GM21825 (cell line): Measurements from ENCODE around the gene LBHD2.

Source experiments
- ATAC-seq: cut with Tn5 transposase; IDR thresholded peaks from one replicate; pipeline ENCODE4 v1.9.1; 2021; ENCODE audit warnings: mild to moderate bottlenecking, moderate library complexity; ENCODE audit not compliant: unreplicated experiment

The LBHD2 gene

GRCh38 chr14:103089386-103090335 is 5.7 kb downstream of the LBHD2 start:
- ATAC-seq, result no peak

- no peak for ATAC-seq
Observed at GRCh38 chr14:103090481-103091020, 6.5 kb downstream of the LBHD2 start.

- ATAC-seq, result peak; percentile 51
Observed at GRCh38 chr14:103091041-103091882, 7.3 kb downstream of the LBHD2 start.

DNA sequence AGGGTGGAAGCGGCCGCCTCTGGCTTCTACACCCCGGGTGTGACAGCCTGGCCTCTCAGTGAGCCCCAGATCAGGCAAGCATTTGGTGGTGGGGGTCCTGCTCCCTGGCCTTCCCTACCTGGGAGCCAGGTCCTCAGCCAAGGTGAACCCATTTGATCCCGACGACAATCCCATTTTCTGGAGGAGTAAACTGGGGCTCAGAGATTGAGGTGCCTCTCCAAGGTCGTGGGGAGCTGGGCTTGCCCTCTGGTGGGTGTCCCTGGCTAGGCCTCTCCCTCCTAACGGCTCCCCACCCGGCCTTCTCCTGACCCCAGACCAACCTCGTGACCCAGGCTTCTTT is 7.8 kb downstream of the LBHD2 start:
- ATAC-seq, result no peak

DNA sequence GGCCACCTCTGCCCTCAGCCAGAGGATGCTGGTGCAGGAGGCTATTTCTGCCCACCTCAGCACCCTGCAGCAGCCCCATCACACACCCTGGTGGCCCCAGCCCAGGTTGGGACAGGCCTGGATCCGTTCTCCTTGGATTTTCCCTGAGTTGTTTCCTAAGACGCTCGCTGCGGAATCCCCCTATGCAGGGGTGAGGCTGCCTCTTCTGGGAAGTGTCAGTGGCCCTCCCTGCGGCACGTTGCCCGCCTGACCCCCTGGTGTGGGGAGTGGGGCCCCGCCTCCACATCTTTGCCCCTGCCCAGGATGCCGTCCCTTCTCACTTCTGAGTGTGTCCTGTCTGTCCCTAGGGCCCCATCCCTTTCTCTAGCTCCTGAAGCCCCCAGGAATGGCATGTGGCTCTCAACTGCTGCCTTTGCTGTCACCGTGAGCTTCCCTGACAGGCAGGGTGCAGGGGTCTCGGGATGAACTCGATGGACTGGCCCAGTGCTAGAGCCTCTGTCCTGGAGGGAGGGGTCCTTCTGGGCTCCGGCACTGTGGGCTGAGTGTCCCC is 9.9 kb downstream of the LBHD2 start:
- no peak for ATAC-seq

DNA sequence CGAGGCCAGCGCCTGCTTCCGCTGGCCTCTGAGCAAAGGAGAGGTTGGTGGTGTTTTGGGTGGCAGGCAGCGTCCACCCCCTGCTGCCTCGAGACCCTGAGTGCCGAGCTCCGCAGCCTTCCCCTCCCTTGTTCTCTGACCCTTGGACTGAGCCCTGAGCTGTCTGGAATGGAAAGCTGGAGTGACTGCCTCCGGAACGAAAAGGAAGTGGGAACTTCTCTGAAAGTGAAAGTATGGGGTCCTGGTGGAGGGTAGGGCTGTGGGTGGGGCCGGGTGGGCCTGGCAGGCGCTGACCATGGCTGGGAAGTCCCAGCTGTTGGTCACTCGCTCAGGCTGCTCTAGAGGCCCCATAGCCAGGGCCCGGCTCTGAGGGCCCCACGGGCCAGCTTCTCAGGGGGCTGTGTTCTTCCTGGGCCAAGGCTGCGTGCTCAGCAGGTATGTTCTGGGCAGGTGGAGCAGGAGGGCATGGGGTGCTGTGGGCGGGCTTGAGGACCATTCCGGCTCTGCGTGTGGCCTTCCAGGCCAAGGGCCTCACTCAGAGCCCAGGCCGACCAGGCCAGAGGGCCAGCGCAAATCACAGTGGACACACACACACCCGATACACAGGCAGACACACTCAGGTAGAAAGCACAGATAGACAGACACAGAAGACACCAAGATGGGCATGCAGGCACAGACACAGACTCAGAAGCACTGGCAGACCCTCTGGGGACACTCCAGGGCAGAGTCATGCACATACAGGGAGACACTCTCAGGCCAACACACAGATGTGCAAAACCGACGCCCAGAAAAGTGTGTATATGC is 10.6 kb downstream of the LBHD2 start, which contains the start of gene EXOC3L4:
TSS of gene EXOC3L4 (plus strand) at position 320 of the 804 bp plus-strand sequence. CDS start 5,495 bp downstream, outside the sequence.
- no peak for ATAC-seq

GRCh38 chr14:103095210-103095778 is 11.3 kb downstream of the LBHD2 start:
- no peak for ATAC-seq

- no peak for ATAC-seq
Observed at GRCh38 chr14:103096387-103096786, 12.4 kb downstream of the LBHD2 start.

- ATAC-seq, result no peak
Observed at GRCh38 chr14:103097244-103097993, 13.4 kb downstream of the LBHD2 start.

DNA sequence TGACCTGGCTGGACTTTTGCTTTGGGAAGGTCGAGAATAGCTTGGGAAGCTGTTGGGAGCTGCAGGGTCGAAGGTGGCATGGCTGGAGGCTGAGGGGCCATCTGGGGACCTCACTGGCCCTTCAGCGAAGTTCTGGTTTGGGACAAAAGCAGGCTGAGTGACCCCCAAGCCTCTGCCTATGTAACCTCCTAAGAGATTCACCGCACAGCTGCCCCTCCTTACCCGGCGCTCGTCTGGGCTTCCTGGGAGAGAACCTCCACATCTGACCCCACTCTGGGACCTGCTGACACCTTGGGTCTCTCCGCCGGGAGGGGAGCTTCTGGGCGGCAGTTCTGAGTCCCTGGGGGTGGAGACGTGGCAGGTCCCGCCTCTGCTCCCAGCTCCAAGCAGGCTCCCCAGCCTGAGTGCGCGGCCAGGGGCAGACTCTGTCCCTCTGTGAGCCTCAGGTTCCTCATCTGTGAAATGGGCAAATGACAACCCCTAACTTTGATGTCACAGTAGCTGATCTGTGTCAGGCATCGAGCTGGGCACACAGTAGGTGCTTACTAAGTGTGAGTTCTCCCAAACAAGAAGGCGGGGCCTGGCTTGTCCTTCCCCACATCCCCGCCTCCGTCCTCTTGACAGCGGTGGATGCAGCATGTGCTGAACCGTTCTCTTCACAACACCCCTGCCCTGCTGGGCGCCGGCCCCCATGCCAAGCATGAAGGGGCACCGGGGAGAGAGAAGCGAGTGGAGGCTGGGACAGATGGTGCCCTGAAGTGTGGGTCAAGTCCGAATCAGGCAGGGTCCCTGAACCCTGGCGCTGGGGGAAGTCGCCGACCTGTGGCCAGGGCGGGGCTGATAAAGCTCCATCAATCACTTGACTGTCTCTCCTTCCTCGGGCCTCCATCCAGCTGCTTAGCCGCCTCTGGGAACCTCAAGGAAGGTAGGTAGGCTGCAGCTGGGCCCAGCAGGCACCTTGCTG is 14.3 kb downstream of the LBHD2 start:
- ATAC-seq, result no peak

- ATAC-seq, result no peak
Observed at GRCh38 chr14:103099081-103099732, 15.2 kb downstream of the LBHD2 start.

GRCh38 chr14:103099733-103100280 is 15.8 kb downstream of the LBHD2 start:
- ATAC-seq, result no peak

GRCh38 chr14:103100281-103101121 is 16.5 kb downstream of the LBHD2 start:
- no peak for ATAC-seq

GRCh38 chr14:103101257-103101962 is 17.4 kb downstream of the LBHD2 start:
- no peak for ATAC-seq

DNA sequence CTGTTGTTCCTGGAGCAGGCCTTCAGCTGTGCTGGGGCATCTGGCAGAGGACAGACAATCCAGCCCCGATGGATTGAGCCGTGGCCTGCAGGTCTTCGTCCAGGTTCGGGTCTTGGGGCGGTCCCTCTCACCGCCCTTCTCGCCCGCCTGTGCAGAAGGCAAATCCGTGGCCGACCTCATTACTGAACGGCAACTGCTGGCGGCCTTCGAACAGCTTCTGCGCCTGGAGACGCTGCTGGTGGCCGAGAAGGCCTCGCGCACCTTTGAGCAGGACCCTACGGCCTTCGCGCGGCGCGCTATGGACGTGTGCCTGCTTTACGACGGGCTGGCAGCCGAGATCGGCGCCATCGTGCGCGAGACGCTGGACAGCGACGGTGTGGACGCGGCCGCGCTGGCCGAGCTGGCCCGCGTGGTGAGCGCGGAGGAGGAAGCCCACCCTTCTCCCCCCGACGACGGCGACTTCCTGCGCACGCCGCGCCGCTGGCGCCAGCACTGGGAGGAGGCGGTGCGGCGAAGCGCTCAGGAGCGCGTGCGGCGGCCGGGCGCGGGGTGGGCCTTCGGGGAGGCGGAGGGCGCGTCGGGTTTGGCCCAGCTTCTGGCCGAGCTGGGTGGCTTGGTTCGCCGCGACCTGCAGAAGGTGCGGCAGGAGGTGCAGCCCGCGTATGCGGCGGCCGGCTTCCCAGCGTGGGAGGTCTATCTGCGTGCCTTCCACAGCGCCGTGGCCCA is 18.1 kb downstream of the LBHD2 start:
- no peak for ATAC-seq
